K562 (cell line): ENCODE data around the gene E2F1. TPM values are rescaled to one million over a fixed set of nuclear protein-coding genes. Genes with fewer than 3 reads are reported as not detected.
A peak's percentile ranks its signal among the peaks of the same experiment; 100 is the strongest.

Experiments
- ATAC-seq: fragments of 200-7000 bp; cut with Tn5 transposase; 3 replicates; pipeline ENCODE4 v1.9.1; 2020; ENCODE audit warnings: moderate library complexity
- BruUV-seq: library from RNA; stranded (reverse); fragments of 400-500 nt; replicated peaks from 2 replicates; lab custom pipeline; 2021; lab: Mats Ljungman, UMichigan
- CTCF ChIA-PET: fragments of 300-600 bp; formaldehyde crosslinking; extraction: SDS; loops from one replicate; lab custom pipeline; 2021; ENCODE audit warnings: low intra/inter-chr PET ratio; lab: Yijun Ruan, JAX
- POLR2A ChIA-PET: fragments of 300-600, 350-650 bp; sonication (Branson Sonifier 250); formaldehyde crosslinking; extraction: SDS; loops from one replicate; lab custom pipeline; 2021; ENCODE audit warnings: antibody characterized with exemption, inconsistent platforms; lab: Yijun Ruan, JAX
- DNase-seq, 4 experiments: peaks; one replicate each; pipeline versions ENCODE4 v3.0.0 to v3.0.0-alpha.2; 2011 to 2018; ENCODE audit warnings: low spot score in 3 of 4, mixed read lengths in 3 of 4; ENCODE audit errors: extremely low read depth in 1 of 4
- FAIRE-seq: peaks from 2 replicates; lab custom pipeline; 2011; peaks lifted over from hg19 to GRCh38; lab: Jason Lieb, UNC
- H2AFZ ChIP-seq: 2 replicates; pipeline ENCODE4 v1.6.0; 2011; ENCODE audit warnings: low read depth, low read length, control low read depth, inconsistent platforms
- H3K27ac ChIP-seq: fragments of 200-600 bp; 3 replicates; pipeline ENCODE4 v1.8.0; 2011; ENCODE audit warnings: low read depth, mild to moderate bottlenecking, control low read depth, inconsistent platforms, low read length, moderate library complexity, mixed read lengths; ENCODE audit errors: extremely low read depth
- H3K27me3 ChIP-seq, 2 experiments: fragments of 300-600 bp in 1 of 2; 2 replicates in 1 of 2; 3 replicates in 1 of 2; pipeline versions ENCODE4 v1.6.0 to v1.8.0; 2011; ENCODE audit warnings: inconsistent platforms in 2 of 2, low read length in 2 of 2, mild to moderate bottlenecking in 1 of 2, mixed read lengths in 1 of 2, moderate library complexity in 1 of 2; ENCODE audit not compliant: control insufficient read depth in 2 of 2, insufficient read depth in 2 of 2
- H3K36me3 ChIP-seq: fragments of 300-600 bp; 3 replicates; pipeline ENCODE4 v1.8.0; 2011; ENCODE audit warnings: mild to moderate bottlenecking, low read length, inconsistent platforms; ENCODE audit not compliant: control insufficient read depth, insufficient read depth
- H3K4me1 ChIP-seq, 2 experiments: fragments of 200-600 bp in 1 of 2; replicated peaks in 1 of 2; 2 replicates in 1 of 2; 3 replicates in 1 of 2; pipeline versions ENCODE4 v1.5.1 to v1.8.0; 2011; ENCODE audit warnings: inconsistent platforms in 2 of 2, low read length in 2 of 2, mild to moderate bottlenecking in 1 of 2, mixed read lengths in 1 of 2, moderate library complexity in 1 of 2; ENCODE audit not compliant: control insufficient read depth in 2 of 2, insufficient read depth in 2 of 2
- H3K4me2 ChIP-seq: 2 replicates; pipeline ENCODE4 v1.6.1; 2011; ENCODE audit warnings: low read length, control low read depth, inconsistent platforms, mixed read lengths; ENCODE audit not compliant: insufficient read depth
- H3K4me3 ChIP-seq: fragments of 200-600 bp; sonication (generic), shearing (Covaris generic); 2 replicates; pipeline ENCODE4 v1.5.1; 2016; ENCODE audit warnings: control low read depth, inconsistent platforms
- H3K79me2 ChIP-seq: fragments of 200-600 bp; 3 replicates; pipeline ENCODE4 v1.8.0; 2011; ENCODE audit warnings: low read length, inconsistent platforms; ENCODE audit not compliant: control insufficient read depth, insufficient read depth
- H3K9ac ChIP-seq, 2 experiments: 2 replicates each; pipeline versions ENCODE4 v1.6.0 to v1.6.1; 2011; ENCODE audit warnings: low read depth in 2 of 2, low read length in 2 of 2, control low read depth in 1 of 2, inconsistent platforms in 1 of 2, mild to moderate bottlenecking in 1 of 2, mixed read lengths in 1 of 2; ENCODE audit not compliant: insufficient read depth in 1 of 2
- H3K9me1 ChIP-seq: one replicate; pipeline ENCODE4 v1.6.0; 2011; ENCODE audit warnings: inconsistent platforms, mild to moderate bottlenecking, low read length, moderate library complexity; ENCODE audit not compliant: control insufficient read depth, insufficient read depth
- H3K9me3 ChIP-seq: replicated peaks from 2 replicates; pipeline ENCODE4 v1.5.1; 2011; ENCODE audit warnings: low read depth, low read length, inconsistent platforms; ENCODE audit not compliant: control insufficient read depth, insufficient read depth
- H4K20me1 ChIP-seq: replicated peaks from 2 replicates; pipeline ENCODE4 v1.6.1; 2011; ENCODE audit warnings: low read length, inconsistent platforms, mixed read lengths; ENCODE audit not compliant: control insufficient read depth, insufficient read depth
- BMI1 ChIP-seq: fragments of 150-350 bp; IDR thresholded peaks from 2 replicates; pipeline ENCODE4 v1.6.1; 2014; ENCODE audit warnings: low read length
- BRD4 ChIP-seq: fragments of 200-600 bp; sonication (generic); IDR thresholded peaks from 2 replicates; pipeline ENCODE4 v1.6.1; 2017; ENCODE audit warnings: inconsistent platforms
- CTBP1 ChIP-seq: fragments of 450-650 bp; IDR thresholded peaks from 2 replicates; pipeline ENCODE4 v1.6.1; 2016; ENCODE audit warnings: borderline replicate concordance
- GABPB2 ChIP-seq: fragments of 250-450 bp; sonication (Bioruptor Pico); conservative IDR thresholded peaks from 2 replicates; pipeline ENCODE4 v1.5.1; 2021; ENCODE audit warnings: mild to moderate bottlenecking
- NFE2 ChIP-seq: IDR thresholded peaks from 2 replicates; pipeline ENCODE4 v1.6.1; 2014; ENCODE audit warnings: antibody characterized with exemption, low read depth
- NR2F6 ChIP-seq: fragments of 450-650 bp; formaldehyde crosslinking; IDR thresholded peaks from 2 replicates; pipeline ENCODE4 v1.4.0; 2020; ENCODE audit warnings: mild to moderate bottlenecking
- PTRF ChIP-seq: fragments of 450-650 bp; IDR thresholded peaks from 2 replicates; pipeline ENCODE4 v1.6.1; 2016; ENCODE audit warnings: mild to moderate bottlenecking, missing genetic modification characterization, missing compliant biosample characterization
- RBM15 ChIP-seq: fragments of 200-400 bp; formaldehyde crosslinking; IDR thresholded peaks from 2 replicates; pipeline ENCODE4 v1.6.1; 2018; ENCODE audit warnings: mild to moderate bottlenecking, low read length, moderate library complexity; ENCODE audit not compliant: insufficient read depth
- SIN3B ChIP-seq: fragments of 450-650 bp; IDR thresholded peaks from 2 replicates; pipeline ENCODE4 v1.6.1; 2017; ENCODE audit warnings: low read depth, mild to moderate bottlenecking, moderate library complexity
- TGIF2 ChIP-seq: sonication (generic); formaldehyde crosslinking; IDR thresholded peaks from 2 replicates; pipeline ENCODE4 v1.8.1; 2022; ENCODE audit warnings: mild to moderate bottlenecking, missing genetic modification reagents, moderate library complexity
- ZBTB8A ChIP-seq: fragments of 450-650 bp; IDR thresholded peaks from 2 replicates; pipeline ENCODE4 v1.6.1; 2018; ENCODE audit warnings: mild to moderate bottlenecking, moderate library complexity; ENCODE audit not compliant: partially characterized antibody
- ZNF354B ChIP-seq: fragments of 250-450 bp; sonication (Bioruptor Pico); IDR thresholded peaks from 2 replicates; pipeline ENCODE4 v1.4.0; 2020
- ZNF696 ChIP-seq: fragments of 250-450 bp; sonication (Bioruptor Pico); conservative IDR thresholded peaks from 2 replicates; pipeline ENCODE4 v1.4.0; 2020; ENCODE audit warnings: mild to moderate bottlenecking, moderate library complexity
- WGBS: fragments of 100-300 bp; shearing (Covaris generic); methylation state at CpG from one replicate; pipeline ENCODE4 v1.1.6; 2016; ENCODE audit warnings: low coverage, mixed read lengths; ENCODE audit not compliant: insufficient coverage; ENCODE audit errors: missing lambda C conversion rate; 5-methylcytosine and 5-hydroxymethylcytosine counted together
- in situ Hi-C: fragments of 300-500 bp; cut with MboI; formaldehyde crosslinking; loops from 4 replicates; pipeline ENCODE4 v1.15.0; 2018; ENCODE audit warnings: inconsistent platforms, mixed read lengths
- intact Hi-C: fragments of 100-400 bp; cut with micrococcal nuclease; formaldehyde crosslinking; loops from 2 replicates; pipeline ENCODE4 v1.14.2; 2022
- polyA plus RNA-seq, 8 experiments: library from polyadenylated mRNA; depleted of rRNA in 4 of 8; stranded (reverse) in 5 of 8; unstranded in 3 of 8; fragments of >200 nt; fragmentation: Nextera tagmentation in 2 of 8; fragmentation: Illumina TruSeq in 1 of 8; extraction: Ambion mirVana in 2 of 8; extraction: Trizol in 1 of 8; gene quantifications; 2 replicates each; pipeline versions ENCODE4 v1.2.1 to v1.2.3, GENCODE V29; 2011 to 2014; ENCODE audit warnings: inconsistent platforms in 1 of 8, missing spikeins in 1 of 8
- total RNA-seq, 7 experiments: library from RNA; depleted of rRNA in 6 of 7; stranded (reverse); fragments of >200 nt in 6 of 7; fragmentation: Illumina TruSeq in 2 of 7; extraction: Trizol in 2 of 7; gene quantifications; 2 replicates each; pipeline versions ENCODE4 v1.2.1 to v1.2.3, GENCODE V29; 2011 to 2021; ENCODE audit warnings: low replicate concordance in 1 of 7
- TF ChIP-seq, protein P1 (sequence below): fragments of 450-650 bp; formaldehyde crosslinking; IDR thresholded peaks from 2 replicates; pipeline ENCODE4 v1.4.0; 2020; ENCODE audit warnings: mild to moderate bottlenecking, moderate library complexity
- TF ChIP-seq, protein P2 (sequence below): sonication (generic); IDR thresholded peaks from 2 replicates; pipeline ENCODE4 v1.6.1; 2016
- TF ChIP-seq, protein P3 (sequence below): fragments of 450-650 bp; formaldehyde crosslinking; conservative IDR thresholded peaks from 2 replicates; pipeline ENCODE4 v1.4.0; 2022; ENCODE audit warnings: mild to moderate bottlenecking, missing genetic modification characterization
- TF ChIP-seq, protein P4 (sequence below): fragments of 250-450 bp; sonication (Bioruptor Pico); IDR thresholded peaks from 2 replicates; pipeline ENCODE4 v1.8.0; 2021; ENCODE audit warnings: moderate library complexity, mild to moderate bottlenecking, inconsistent platforms

The E2F1 gene
- total and polyA plus RNA-seq, 9 of the 15 experiments (the other 6 are each of a cell fraction or from before 2014, with no cell fraction given): 0.14 to 30.6 (median 13.1) TPM

DNA sequence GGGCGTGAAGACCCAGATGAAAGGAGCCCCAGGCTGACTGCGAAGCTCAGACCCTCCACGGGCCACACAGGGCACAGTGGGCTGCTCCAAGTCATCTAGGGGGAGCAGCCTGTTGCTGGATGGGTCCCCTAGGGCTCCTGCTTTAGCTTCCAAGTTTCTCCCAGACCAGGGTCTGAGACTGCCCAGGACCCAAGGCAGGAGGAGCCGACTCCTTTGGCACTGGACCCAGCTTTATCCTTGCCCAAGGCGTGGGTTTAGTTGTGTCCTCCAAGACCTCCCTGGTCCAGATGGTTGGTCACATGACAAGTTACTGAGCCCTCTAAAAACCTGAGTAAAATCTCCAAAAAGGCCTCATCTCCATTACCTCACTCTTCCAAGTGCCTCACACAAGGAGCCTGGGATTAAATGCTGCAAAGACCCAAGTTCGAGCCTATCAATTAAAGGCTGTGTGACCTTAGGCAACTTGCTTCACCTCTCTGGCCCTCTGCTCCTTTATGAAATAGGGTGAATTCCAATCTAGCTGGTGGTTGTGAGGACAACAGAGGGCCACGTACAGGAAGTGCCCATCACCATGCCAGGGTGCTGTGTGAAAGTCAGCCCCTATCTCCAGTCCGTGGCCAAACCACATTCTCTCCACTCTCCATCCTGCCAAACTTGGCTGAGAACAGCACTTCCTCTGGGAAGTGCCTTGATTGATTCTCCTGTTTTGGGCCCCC lies 14.5 kb downstream of the E2F1 start (continued):
- TF ChIP-seq ZBTB8A (no peak), GABPB2 (no peak), BRD4 (no peak)
- TF ChIP-seq, protein P1, sequence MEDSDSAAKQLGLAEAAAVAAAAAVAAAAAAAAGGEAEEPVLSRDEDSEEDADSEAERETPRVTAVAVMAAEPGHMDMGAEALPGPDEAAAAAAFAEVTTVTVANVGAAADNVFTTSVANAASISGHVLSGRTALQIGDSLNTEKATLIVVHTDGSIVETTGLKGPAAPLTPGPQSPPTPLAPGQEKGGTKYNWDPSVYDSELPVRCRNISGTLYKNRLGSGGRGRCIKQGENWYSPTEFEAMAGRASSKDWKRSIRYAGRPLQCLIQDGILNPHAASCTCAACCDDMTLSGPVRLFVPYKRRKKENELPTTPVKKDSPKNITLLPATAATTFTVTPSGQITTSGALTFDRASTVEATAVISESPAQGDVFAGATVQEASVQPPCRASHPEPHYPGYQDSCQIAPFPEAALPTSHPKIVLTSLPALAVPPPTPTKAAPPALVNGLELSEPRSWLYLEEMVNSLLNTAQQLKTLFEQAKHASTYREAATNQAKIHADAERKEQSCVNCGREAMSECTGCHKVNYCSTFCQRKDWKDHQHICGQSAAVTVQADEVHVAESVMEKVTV: no peak
- TF ChIP-seq, all 486 proteins: peak for 13

DNA sequence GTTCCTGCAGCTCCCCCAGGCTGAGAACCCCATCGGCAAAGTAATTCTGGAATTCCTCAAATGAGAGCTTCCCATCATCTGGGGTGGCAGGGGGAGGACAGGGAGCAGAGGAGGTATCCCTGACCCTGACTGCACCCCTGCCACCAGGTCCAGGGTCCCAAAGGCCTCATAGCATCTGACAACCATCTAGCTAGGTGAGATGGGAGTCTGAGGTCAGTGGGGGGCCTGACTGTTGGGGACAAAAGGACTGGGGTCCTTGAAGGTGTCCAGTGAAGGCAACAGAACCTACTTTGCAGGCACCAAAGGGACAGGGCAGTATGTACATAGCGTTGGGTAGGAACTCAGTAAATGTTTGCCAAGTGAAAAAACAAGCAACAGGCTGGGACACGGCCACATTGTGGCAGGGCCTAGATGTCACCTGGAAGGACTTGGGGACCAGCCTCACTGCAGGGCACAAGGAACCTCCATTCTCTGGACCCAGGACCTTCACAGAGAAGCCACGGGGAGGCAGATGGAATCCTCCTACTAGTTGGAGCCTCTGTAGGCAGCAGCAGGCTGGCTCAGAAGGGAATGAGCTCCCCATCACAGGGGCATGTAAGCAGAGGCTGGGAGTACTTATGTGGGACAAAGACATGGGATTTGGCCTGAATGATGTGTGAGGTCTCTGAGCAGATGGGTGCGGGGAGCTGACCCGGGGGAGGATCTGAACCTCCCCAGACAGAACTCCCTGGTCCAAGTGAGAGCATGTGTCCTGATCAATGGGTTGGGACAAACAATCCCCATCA lies 15.3 kb downstream of the E2F1 start:
- ATAC-seq: no peak
- H4K20me1 ChIP-seq: peaks cover 7% of the 10 kb centered on the region; the same call in 1 of the 2 replicates
- peaks cover 55% of the 10 kb centered on the region for H3K36me3 ChIP-seq
- intact Hi-C loops (no loop called here), in situ Hi-C loops (no loop called here)
- no peaks in the 10 kb centered on the region for H3K9me3 ChIP-seq
- ChIA-PET CTCF (no interaction called here), POLR2A (interaction anchor here (0.7 to 1.6 kb wide), 5 partner anchors 9 to 236 kb away, joined by 3 to 4 read pairs (median 3); no protein-coding TSS in a partner anchor)
- no peak overlapping the region for H3K4me2 ChIP-seq
- no peak overlapping the region for H3K4me3 ChIP-seq
- H3K9me1 ChIP-seq: peaks cover 5% of the 10 kb centered on the region
- H3K9ac ChIP-seq: peak overlapping the region in 1 of 2 experiments; percentile 66; a peak in 1 of 4 replicates
- no TSS peak for BruUV-seq
- no peak overlapping the region for H3K27ac ChIP-seq
- 92% methylated on average over 6 of the region's 6 CpGs for WGBS
- FAIRE-seq: no peak
- no peaks in the 10 kb centered on the region for H3K27me3 ChIP-seq
- DNase-seq: no peak
- H3K4me1 ChIP-seq: peaks cover 22 to 62% of the 10 kb centered on the region in 2 experiments
- peaks cover 34% of the 10 kb centered on the region for H3K79me2 ChIP-seq
- no peak overlapping the region for H2AFZ ChIP-seq
- no peak for TF ChIP-seq NFE2
- no peak for TF ChIP-seq TGIF2 (CRISPR knock-in tag)
- TF ChIP-seq NR2F6 (CRISPR knock-in tag): no peak
- no peak for TF ChIP-seq ZNF696 (CRISPR knock-in tag)
- TF ChIP-seq, protein P2, sequence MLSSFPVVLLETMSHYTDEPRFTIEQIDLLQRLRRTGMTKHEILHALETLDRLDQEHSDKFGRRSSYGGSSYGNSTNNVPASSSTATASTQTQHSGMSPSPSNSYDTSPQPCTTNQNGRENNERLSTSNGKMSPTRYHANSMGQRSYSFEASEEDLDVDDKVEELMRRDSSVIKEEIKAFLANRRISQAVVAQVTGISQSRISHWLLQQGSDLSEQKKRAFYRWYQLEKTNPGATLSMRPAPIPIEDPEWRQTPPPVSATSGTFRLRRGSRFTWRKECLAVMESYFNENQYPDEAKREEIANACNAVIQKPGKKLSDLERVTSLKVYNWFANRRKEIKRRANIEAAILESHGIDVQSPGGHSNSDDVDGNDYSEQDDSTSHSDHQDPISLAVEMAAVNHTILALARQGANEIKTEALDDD: no peak
- TF ChIP-seq CTBP1: no peak
- no peak for TF ChIP-seq PTRF (tag)
- TF ChIP-seq, protein P3, sequence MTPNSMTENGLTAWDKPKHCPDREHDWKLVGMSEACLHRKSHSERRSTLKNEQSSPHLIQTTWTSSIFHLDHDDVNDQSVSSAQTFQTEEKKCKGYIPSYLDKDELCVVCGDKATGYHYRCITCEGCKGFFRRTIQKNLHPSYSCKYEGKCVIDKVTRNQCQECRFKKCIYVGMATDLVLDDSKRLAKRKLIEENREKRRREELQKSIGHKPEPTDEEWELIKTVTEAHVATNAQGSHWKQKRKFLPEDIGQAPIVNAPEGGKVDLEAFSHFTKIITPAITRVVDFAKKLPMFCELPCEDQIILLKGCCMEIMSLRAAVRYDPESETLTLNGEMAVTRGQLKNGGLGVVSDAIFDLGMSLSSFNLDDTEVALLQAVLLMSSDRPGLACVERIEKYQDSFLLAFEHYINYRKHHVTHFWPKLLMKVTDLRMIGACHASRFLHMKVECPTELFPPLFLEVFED (CRISPR knock-in tag): no peak
- no peak for TF ChIP-seq BMI1
- no peak for TF ChIP-seq SIN3B
- TF ChIP-seq ZNF354B (CRISPR knock-in tag): no peak
- TF ChIP-seq RBM15: no peak
- TF ChIP-seq, protein P4, sequence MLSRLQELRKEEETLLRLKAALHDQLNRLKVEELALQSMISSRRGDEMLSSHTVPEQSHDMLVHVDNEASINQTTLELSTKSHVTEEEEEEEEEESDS (CRISPR knock-in tag): no peak
